Activated CD8-positive, alpha-beta memory T cell treated with anti-CD3 and anti-CD28 coated beads for 48 hours (primary cell): Measurements from ENCODE around the gene KCNK7.

Experiments used
- DNase-seq, 3 experiments: peaks; one replicate each; pipeline ENCODE4 v3.0.0-alpha.2; 2020; ENCODE audit warnings: low read depth in 2 of 3, low spot score in 2 of 3

The KCNK7 gene

GRCh38 chr11:65611758-65612603 lies 16.4 kb upstream of the KCNK7 start:
- no peak for DNase-seq

- DNase-seq: no peak
Observed at GRCh38 chr11:65611028-65611757, 15.6 kb upstream of the KCNK7 start.

- DNase-seq: no peak
Observed at GRCh38 chr11:65610404-65610803, 14.8 kb upstream of the KCNK7 start.

- DNase-seq: no peak
Observed at GRCh38 chr11:65609665-65610064, 14.1 kb upstream of the KCNK7 start.

GRCh38 chr11:65609229-65609628 lies 13.6 kb upstream of the KCNK7 start:
- no peak for DNase-seq

- DNase-seq: no peak
Observed at GRCh38 chr11:65607614-65608426, 12.2 kb upstream of the KCNK7 start.

GRCh38 chr11:65606876-65607613 lies 11.4 kb upstream of the KCNK7 start:
- no peak for DNase-seq

GRCh38 chr11:65604258-65604657 lies 8.7 kb upstream of the KCNK7 start:
- DNase-seq: no peak

- no peak for DNase-seq
Observed at GRCh38 chr11:65599955-65600246, 4.3 kb upstream of the KCNK7 start.

GRCh38 chr11:65599216-65599954 lies 3.8 kb upstream of the KCNK7 start:
- DNase-seq: no peak

- DNase-seq: no peak
Observed at GRCh38 chr11:65598258-65598699, 2.7 kb upstream of the KCNK7 start.

GRCh38 chr11:65596520-65596919 lies 920 bp upstream of the KCNK7 start:
- DNase-seq: no peak

- no peak for DNase-seq
Observed at GRCh38 chr11:65595131-65595530, 469 bp downstream of the KCNK7 start.

GRCh38 chr11:65593518-65594414 lies 1.8 kb downstream of the KCNK7 start:
- no peak for DNase-seq

- DNase-seq: no peak
Observed at GRCh38 chr11:65592858-65593517, 2.6 kb downstream of the KCNK7 start.

- no peak for DNase-seq
Observed at GRCh38 chr11:65591939-65592857, 3.4 kb downstream of the KCNK7 start.

- DNase-seq: no peak
Observed at GRCh38 chr11:65590240-65590738, 5.3 kb downstream of the KCNK7 start.
